GM18519 (cell line): Measurements from ENCODE around the gene OIT3.
"Not testable (repeated sequence)": the region's sequence is repeated elsewhere in the genome, so short reads cannot be mapped to it uniquely, and the experiment has no call there.

Experiments
- ATAC-seq: cut with Tn5 transposase; IDR thresholded peaks from one replicate; pipeline ENCODE4 v1.9.1; 2021; ENCODE audit warnings: mild to moderate bottlenecking, moderate library complexity; ENCODE audit not compliant: unreplicated experiment, low FRiP score

Gene OIT3

DNA sequence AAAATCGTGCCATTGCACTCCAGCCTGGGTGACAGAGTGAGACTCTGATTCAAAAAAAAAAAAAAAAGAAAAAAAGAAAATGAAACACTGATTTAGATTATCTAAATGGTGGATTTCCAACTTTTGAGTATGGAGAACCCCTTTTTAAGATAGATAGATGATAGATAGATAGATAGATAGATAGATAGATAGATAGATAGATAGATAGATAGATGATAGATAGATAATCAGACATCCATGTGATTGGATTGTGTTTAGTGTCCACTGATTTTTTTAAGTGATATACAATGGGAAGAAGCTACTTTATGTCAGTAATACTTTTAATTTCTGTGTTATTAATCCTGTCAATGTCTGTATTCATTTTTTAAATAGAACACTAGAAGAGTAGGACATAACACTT is 6.0 kb downstream of the OIT3 start:
- ATAC-seq, result no peak

DNA sequence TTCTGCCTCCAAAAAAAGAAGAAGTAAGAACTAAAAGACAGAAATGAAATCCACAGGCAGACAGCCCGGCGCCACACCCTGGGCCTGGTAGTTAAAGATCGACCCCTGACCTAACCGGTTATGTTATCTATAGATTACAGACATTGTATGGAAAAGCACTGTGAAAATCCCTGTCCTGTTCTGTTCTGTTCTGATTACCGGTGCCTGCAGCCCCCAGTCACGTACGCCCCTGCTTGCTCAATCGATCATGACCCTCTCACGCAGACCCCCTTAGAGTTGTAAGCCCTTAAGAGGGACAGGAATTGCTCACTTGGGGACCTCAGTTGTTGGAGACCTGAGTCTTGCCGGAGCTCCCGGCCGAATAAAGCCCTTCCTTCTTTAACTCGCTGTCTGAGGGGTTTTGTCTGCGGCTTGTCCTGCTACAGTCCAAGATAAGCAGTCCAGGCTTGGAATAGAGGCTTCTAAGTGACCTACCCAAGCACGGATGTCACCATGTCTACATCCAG is 10.5 kb downstream of the OIT3 start:
- not testable (repeated sequence) for ATAC-seq

DNA sequence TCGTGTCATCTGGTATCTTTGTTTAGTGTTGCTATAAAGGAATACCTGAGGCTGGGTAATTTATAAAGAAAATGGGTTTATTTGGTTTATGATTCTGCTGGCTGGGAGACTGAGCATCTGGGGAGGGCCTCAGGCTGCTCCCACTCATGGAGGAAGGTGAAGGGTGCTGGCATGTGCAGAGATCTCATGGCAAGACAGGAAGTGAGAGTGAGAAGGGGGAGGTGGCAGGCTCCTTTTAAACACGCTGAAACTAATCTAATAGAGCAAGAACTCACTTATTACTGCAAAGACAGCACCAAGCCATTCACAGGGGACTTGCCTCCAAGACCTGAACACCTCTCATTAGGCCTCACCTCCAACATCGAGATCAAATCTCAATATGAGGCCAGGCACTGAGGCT is 11.3 kb downstream of the OIT3 start:
- ATAC-seq, result no peak

DNA sequence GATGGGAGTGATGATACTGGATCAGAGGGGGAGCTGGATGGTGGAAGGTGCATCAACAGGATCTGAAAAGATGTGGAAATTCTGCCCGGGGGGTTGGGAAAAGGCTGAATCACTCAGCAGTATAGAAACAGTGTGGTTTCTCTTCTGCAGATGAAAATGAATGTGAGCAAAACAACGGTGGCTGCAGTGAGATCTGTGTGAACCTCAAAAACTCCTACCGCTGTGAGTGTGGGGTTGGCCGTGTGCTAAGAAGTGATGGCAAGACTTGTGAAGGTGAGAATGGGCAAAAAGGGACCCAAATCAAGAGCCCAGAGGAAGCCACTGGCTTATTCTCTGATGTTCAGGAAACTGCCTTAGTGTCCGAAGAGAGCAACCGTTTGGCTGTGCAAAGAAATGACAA is 12.9 kb downstream of the OIT3 start:
- no peak for ATAC-seq

DNA sequence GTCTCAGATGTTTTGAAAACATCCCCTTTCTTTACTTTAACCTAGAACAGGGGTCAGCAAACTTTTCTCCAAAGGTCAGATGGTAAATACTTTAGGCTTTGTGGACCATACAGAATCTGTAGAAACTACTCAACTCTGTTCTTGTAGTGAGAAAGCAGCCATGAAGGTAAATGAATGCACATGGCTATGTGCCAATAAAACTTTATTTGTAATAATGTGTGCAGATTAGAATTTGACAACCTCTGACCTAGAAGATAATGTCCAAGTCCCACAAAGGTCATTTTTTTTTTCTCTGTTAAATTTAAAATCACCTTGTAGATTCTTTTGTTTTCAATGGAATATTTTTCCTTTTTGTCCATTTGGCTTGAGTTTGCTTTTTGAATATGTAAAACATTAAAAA is 17.2 kb downstream of the OIT3 start:
- ATAC-seq, result no peak

DNA sequence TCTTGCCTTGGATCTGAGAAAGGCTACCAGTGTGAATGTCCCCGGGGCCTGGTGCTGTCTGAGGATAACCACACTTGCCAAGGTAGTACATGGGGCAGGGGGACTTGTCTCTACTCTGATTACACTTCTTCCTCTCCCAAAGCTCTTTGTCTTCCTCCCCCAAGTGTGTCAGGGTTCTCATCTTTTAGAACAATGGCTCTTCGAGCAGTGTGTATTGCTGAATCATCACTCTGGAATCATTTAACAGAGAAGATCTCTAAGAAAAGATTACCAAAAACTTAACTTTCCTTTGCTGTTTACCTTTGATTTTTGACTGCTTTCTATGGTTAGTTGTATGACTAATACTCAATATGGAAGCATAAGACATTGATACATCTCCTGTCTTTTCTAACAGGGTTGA is 18.2 kb downstream of the OIT3 start:
- ATAC-seq, result no peak

DNA sequence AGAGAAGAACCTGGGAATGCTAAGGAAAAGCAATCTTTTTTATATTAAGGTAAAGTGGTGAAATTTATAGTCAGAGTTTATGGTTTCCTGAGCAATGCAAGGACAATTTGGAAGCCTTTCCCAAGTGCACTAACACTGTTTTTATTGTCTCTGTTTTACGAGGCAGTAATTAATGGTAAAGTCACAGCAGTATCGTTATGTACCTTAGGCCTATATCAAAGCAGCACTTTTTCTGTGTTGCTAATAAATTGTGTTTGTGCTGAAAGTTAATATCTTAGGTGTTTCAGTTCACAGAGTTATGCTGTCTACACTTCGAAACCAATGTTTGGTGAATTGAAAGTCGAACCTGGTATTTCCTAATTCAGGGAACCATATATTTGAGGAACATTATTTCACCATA is 19.2 kb downstream of the OIT3 start:
- no peak for ATAC-seq

DNA sequence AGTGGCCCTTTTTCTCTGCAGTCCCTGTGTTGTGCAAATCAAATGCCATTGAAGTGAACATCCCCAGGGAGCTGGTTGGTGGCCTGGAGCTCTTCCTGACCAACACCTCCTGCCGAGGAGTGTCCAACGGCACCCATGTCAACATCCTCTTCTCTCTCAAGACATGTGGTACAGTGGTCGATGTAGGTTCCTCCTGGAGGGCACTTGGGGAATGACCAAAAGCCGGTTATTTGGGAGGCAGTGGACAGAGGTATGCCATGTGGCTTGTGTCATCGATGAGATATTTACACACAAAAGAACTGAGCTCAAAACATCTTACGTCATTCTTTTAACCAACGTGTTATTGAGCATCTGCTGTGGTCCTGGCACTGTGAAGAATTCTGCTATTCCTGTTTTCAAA is 19.7 kb downstream of the OIT3 start:
- ATAC-seq, result no peak

DNA sequence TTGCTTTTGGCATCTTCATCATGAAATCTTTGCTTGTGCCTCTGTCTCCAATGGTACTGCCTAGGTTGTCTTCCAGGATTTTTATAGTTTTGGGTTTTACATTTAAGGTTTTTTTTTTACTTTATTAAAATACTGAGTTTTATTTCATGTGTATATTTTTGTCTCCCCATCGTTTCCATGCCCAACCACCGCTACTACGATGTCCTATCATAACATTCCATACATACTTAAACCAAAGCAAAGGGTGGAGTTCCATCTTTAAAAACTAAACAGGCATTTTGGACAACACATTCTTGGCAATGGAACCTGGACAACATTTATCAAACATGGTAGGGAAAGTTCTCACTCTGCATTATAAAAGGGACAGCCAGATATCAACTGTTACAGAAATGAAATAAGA is 23.7 kb downstream of the OIT3 start:
- not testable (repeated sequence) for ATAC-seq

DNA sequence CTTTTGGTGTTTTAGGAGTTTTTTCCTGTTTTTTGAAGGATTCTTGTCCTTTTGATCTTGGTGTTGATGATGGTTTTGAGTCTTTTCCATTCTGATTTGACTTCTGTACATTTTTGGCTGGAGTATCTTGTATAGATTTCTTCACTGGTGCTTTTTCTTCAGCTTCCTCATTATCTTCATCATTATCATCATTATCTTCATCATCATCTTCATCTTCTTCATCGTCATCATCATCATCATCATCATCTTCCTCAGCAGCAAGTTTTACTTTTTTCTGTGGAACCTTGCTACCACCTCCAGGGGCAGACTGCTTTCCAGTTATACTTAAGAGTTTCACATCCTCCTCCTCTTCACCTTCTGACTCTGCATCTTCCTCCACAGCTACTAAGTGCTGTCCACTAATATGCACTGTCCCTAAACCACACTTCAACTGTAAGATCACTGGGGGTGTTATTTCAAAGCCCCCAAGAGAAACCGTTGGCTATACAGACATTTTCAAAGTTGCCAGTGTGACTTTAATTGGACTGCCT is 24.3 kb downstream of the OIT3 start:
- ATAC-seq, result not testable (repeated sequence)

DNA sequence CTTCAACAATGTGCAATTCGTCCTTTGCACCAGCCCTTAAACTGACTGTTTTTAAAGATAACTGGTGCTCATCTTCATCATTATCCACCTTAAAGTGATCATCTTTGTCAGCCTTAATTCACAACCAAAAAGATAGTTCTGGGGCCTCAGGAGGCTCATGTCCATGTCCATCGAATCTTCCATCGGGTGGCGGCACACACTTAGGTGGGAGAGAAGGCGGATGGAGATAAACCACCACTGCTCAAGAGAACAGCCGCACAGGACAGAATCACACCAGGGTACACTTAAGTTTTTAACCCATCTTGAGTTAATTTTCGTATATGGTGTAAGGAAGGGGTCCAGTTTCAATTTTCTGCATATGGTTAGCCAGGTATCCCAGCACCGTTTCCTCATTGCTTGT is 24.8 kb downstream of the OIT3 start:
- ATAC-seq, result no peak

DNA sequence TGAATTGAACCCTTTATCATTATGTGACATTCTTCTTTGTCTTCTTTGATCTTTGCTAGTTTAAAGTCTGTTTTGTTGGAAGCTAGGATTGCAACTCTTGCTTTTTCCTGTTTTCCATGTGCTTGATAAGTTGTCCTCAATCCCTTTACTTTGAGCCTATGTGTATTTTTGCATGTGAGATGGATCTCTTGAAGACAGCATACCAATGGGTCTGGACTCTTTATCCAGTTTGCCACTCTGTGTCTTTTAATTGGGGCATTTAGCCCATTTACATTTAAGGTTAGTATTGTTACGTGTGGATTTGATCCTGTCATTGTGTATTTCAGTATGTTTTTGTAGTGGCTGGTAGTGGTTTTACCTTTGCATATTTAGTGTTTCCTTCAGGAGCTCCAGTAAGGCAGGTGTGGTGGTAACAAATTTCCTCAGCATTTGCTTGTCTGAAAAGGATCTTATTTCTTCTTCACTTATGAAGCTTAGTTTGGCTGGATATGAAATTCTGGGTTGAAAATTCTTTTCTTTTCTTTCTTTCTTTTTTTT is 27.7 kb downstream of the OIT3 start:
- not testable (repeated sequence) for ATAC-seq

DNA sequence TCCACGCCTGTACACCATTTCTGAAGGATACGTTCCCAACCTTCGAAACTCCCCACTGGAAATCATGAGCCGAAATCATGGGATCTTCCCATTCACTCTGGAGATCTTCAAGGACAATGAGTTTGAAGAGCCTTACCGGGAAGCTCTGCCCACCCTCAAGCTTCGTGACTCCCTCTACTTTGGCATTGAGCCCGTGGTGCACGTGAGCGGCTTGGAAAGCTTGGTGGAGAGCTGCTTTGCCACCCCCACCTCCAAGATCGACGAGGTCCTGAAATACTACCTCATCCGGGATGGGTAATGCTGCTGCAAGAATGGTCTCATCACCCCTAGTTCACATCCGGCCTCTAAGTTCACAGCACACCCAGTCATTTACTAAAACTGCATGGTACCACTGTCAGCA is 30.8 kb downstream of the OIT3 start:
- ATAC-seq, result no peak

DNA sequence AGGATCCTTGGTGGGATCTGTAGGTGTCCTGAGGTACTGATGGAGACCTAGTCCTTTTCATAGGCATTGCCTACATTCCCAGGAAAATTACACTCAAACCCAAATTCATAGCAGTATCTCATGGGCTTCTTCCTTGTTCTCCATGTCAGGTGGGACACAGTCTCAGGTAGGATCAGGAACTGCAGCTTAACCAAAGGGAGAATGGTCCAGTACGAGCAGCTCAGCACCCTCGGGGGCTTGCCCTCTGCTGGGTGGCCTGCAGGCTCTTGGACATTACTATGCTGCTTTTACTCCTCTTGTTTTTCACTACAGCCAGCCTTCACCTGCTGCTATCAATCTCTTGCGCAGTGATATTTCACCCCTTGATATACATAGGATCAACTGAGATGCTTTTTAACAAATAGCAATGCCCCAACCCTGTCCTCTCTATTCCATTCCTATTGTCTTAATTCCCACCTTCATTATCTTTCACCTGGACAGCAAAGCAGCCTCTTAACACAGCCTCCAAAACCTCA is 32.5 kb downstream of the OIT3 start:
- ATAC-seq, result no peak

DNA sequence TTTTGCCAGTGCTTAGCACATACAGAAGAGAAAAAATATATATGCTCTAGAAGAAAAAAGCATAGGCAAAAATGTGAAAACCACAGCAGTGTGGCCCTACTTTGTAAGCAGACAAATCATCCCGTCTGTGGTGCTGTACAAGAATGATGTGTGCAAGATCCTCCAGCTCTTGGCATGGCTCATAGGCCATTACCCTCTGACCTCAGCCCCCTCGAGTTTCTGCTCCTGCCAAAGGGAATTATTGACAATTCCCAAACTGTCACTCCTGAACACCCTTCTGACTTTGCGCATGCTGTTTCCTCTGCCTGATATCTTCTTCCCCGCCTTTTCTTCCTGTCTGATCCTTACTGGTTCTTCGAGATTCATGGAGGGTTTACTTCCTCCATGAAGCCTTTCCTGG is 33.9 kb downstream of the OIT3 start:
- no peak for ATAC-seq

DNA sequence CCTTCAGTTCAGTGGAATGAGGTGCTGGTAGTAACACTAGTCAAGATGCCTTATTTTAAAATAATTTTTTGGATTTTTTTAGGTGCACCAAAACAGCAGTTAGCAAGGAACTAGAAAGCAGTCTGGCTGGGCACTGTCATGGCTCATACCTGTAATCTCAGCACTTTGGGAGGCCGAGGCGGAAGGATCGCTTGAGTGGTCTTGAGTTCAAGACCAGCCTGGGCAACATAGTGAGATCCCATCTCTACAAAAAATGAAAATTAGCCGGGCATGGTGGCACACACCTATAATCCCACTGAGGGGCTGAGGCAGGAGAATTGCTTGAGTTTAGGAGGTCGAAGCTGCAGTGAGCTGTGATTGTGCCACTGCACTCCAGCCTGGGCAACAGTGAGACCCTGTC is 35.3 kb downstream of the OIT3 start:
- ATAC-seq, result no peak

DNA sequence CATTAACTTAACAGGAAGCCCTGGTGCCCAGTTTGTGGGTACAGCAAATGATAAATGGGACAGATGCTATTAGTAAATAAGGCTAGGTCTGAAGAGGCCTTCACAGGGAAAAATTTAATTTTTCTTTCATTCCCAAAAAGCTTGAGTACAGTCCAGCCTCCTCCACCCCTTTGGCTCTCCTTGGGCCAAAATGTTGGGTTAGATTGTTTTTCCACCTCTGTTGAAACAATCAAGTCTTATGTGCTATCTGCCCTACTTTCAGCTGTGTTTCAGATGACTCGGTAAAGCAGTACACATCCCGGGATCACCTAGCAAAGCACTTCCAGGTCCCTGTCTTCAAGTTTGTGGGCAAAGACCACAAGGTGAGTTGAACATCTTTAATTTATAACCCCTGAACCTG is 36.7 kb downstream of the OIT3 start:
- no peak for ATAC-seq

DNA sequence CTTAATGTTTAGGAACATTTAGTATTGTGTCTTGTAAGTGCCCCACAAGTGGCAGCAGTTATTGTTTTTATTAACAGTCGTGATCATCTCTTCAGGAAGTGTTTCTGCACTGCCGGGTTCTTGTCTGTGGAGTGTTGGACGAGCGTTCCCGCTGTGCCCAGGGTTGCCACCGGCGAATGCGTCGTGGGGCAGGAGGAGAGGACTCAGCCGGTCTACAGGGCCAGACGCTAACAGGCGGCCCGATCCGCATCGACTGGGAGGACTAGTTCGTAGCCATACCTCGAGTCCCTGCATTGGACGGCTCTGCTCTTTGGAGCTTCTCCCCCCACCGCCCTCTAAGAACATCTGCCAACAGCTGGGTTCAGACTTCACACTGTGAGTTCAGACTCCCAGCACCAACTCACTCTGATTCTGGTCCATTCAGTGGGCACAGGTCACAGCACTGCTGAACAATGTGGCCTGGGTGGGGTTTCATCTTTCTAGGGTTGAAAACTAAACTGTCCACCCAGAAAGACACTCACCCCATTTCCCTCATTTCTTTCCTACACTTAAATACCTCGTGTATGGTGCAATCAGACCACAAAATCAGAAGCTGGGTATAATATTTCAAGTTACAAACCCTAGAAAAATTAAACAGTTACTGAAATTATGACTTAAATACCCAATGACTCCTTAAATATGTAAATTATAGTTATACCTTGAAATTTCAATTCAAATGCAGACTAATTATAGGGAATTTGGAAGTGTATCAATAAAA is 38.9 kb downstream of the OIT3 start:
- ATAC-seq, result no peak

DNA sequence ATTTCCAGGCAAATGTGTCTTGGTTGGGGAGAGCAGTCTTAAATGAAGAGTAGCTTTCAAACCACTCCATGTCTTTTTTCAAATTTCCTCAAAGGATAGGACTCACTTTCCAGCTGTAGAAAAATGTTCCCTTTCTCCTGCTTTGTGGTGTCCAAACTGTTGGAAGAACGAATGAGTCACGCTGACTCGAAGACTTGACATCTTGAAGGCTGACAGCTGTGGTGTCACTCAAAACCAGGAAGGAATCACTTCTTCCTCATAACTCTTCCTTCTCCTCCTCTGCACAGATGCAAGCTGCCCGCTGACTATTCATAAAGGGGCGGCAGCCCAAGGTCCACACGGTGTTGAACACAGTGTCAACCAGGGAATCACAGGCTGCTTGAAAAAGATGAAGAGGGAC is 41.8 kb downstream of the OIT3 start:
- no peak for ATAC-seq

DNA sequence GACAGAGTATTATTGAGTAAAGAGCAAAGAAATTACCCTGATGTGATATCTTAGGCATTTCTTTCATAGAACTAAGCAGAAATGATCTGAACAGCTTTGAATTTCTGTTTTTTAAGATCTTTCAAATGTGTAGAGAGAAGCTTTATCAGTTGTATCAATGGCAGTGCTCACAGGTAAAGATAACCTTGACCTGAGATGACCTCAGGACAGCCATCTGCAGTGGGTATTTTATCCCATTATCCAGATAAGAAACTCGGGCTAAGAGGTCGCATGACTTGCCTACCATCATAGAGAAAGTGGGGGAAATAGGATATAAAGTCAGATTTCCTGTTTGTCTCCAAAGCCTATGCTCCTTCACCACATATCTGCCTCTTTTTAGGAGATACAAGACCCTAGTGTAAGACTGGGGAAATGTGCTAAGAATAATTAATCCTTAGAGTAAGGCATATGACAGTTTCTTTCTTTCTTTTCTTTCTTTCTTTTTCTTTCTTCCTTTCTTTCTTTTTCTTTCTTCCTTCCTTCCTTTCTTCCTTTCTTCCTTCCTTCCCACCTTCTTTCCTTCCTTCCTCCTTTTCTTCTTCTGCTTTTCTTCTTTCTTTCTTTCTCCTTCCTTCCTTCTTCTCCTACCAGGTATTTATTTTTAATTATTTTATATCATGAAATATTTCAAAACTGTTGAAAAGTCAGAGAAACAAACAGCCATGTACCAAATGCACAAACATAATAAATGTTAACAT is 50.1 kb downstream of the OIT3 start:
- no peak for ATAC-seq

DNA sequence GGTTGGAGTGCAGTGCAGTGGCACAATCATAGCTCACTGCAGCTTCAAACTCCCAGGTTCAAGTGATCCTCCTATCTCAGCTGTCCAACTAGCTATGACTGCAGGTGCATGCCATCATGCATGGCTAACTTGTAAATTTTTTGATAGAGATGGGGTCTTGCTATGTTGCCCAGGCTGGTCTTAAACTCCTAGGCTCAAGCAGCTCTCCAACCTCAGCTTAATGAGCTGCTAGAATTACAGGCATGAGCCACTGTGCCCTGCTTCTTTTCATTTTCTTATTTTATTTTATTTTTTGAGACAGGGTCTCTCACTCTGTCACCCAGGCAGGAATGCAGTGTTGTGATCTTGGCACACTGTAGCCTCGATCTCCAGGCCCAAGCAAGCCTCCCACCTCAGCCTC is 53.4 kb downstream of the OIT3 start:
- ATAC-seq, result no peak
